Muscle of back (tissue), 11 donors: ENCODE data around the gene MECR. TPM values are rescaled to one million over a fixed set of nuclear protein-coding genes. Genes with fewer than 3 reads are reported as not detected.

ENCODE experiments used
- DNase-seq, 3 donors: peaks; one replicate each; pipeline versions ENCODE4 v3.0.0 to v3.0.0-alpha.2; 2013
- polyA plus RNA-seq, 10 donors: library from polyadenylated mRNA; unstranded; fragments of 120-200 nt; gene quantifications; one replicate each; pipeline ENCODE4 v1.2.1, GENCODE V29; 2013; ENCODE audit not compliant: insufficient read length in 10 of 10

MECR gene
- polyA plus RNA-seq, 10 donors: 20.3 to 24.7 (median 21.6) TPM

- DNase-seq: peak in 1 of 3 donors; percentile 46
Observed at GRCh38 chr1:29256979-29257804, 26.5 kb upstream of the MECR start.

- no peak for DNase-seq
Observed at GRCh38 chr1:29256394-29256793, 25.7 kb upstream of the MECR start.

GRCh38 chr1:29255134-29255666 lies 24.5 kb upstream of the MECR start:
- DNase-seq: no peak

GRCh38 chr1:29254346-29254745 lies 23.6 kb upstream of the MECR start:
- no peak for DNase-seq

GRCh38 chr1:29253180-29253579 lies 22.4 kb upstream of the MECR start:
- no peak for DNase-seq

GRCh38 chr1:29251164-29252124 lies 20.7 kb upstream of the MECR start:
- DNase-seq: no peak

GRCh38 chr1:29249951-29250581 lies 19.3 kb upstream of the MECR start:
- DNase-seq: no peak

- no peak for DNase-seq
Observed at GRCh38 chr1:29249170-29249691, 18.5 kb upstream of the MECR start.

GRCh38 chr1:29248409-29248808 lies 17.7 kb upstream of the MECR start:
- no peak for DNase-seq

- DNase-seq: no peak
Observed at GRCh38 chr1:29247571-29248273, 17.0 kb upstream of the MECR start.

- DNase-seq: no peak
Observed at GRCh38 chr1:29247044-29247443, 16.3 kb upstream of the MECR start.

GRCh38 chr1:29245876-29246275 lies 15.1 kb upstream of the MECR start:
- peak in 1 of 3 donors; percentile 42 for DNase-seq

GRCh38 chr1:29245261-29245660 lies 14.5 kb upstream of the MECR start:
- DNase-seq: no peak

- DNase-seq: peak in 1 of 3 donors; percentile 82
Observed at GRCh38 chr1:29243871-29244200, 13.1 kb upstream of the MECR start.

- no peak for DNase-seq
Observed at GRCh38 chr1:29243023-29243870, 12.5 kb upstream of the MECR start.

- DNase-seq: no peak
Observed at GRCh38 chr1:29240986-29241385, 10.3 kb upstream of the MECR start.

- peak in 1 of 3 donors; percentile 25 for DNase-seq
Observed at GRCh38 chr1:29240400-29240837, 9.7 kb upstream of the MECR start.

GRCh38 chr1:29239142-29239541 lies 8.4 kb upstream of the MECR start:
- DNase-seq: no peak

GRCh38 chr1:29238620-29239002 lies 7.9 kb upstream of the MECR start:
- DNase-seq: no peak
